Uterus (tissue), 2 donors: ENCODE results near the gene KLF7.

Source experiments
- POLR2A ChIP-seq, 2 donors: fragments of 450-650 bp; IDR thresholded peaks; one replicate each; pipeline ENCODE4 v1.6.1; 2016; ENCODE audit warnings: antibody characterized with exemption in 2 of 2, mild to moderate bottlenecking in 1 of 2, moderate library complexity in 1 of 2
- TF ChIP-seq, protein P1 (sequence below), 4 experiments: fragments of 200-600 bp in 2 of 4; fragments of 450-650 bp in 2 of 4; sonication (generic) in 2 of 4; IDR thresholded peaks; one replicate each; pipeline ENCODE4 v1.5.1; 2016 to 2019; ENCODE audit warnings: antibody characterized with exemption in 4 of 4, mild to moderate bottlenecking in 2 of 4, moderate library complexity in 1 of 4

DNA sequence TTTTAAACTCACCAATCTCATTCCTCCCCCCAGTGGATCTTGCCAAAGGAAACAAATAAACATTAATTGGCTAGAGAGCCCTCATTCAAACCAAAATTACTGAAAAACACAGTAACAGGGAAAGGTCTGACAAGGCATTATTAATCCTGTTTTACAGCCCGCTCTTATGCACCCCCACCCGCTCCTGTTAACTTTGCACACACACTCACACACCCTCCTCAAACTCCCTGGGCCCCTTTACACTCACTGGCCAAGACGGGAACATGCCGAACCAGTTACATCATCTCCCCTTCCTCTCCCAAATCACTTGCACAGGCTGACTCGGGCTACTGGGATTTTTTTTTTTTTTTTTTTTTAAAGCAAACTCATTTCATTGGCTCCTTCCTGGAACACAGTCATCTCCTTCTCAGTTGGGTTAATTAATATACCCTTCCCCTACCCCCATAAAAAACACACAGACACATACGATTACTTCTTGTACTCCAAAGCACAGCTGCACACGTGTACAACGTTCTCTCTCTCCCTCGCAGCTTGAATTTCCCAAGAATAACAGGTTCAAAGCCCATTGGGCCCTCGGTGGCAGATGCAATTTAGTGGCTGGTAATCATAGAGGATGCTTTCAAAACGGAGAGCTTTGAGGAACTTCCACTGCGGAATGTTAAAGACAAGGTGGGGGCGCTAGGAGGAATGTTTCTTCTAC is 31.8 kb downstream of the KLF7 start:
- TF ChIP-seq, protein P1, sequence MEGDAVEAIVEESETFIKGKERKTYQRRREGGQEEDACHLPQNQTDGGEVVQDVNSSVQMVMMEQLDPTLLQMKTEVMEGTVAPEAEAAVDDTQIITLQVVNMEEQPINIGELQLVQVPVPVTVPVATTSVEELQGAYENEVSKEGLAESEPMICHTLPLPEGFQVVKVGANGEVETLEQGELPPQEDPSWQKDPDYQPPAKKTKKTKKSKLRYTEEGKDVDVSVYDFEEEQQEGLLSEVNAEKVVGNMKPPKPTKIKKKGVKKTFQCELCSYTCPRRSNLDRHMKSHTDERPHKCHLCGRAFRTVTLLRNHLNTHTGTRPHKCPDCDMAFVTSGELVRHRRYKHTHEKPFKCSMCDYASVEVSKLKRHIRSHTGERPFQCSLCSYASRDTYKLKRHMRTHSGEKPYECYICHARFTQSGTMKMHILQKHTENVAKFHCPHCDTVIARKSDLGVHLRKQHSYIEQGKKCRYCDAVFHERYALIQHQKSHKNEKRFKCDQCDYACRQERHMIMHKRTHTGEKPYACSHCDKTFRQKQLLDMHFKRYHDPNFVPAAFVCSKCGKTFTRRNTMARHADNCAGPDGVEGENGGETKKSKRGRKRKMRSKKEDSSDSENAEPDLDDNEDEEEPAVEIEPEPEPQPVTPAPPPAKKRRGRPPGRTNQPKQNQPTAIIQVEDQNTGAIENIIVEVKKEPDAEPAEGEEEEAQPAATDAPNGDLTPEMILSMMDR (IDR thresholded peaks at IDR 0.05), result no peak
- TF ChIP-seq POLR2A (IDR thresholded peaks at IDR 0.05), result no peak
